HG03064 (cell line): Measurements from ENCODE around the gene ACOX1.

Experiments used
- ATAC-seq: cut with Tn5 transposase; IDR thresholded peaks from one replicate; pipeline ENCODE4 v1.9.1; 2021; ENCODE audit warnings: low read depth; ENCODE audit not compliant: unreplicated experiment

The ACOX1 gene

DNA sequence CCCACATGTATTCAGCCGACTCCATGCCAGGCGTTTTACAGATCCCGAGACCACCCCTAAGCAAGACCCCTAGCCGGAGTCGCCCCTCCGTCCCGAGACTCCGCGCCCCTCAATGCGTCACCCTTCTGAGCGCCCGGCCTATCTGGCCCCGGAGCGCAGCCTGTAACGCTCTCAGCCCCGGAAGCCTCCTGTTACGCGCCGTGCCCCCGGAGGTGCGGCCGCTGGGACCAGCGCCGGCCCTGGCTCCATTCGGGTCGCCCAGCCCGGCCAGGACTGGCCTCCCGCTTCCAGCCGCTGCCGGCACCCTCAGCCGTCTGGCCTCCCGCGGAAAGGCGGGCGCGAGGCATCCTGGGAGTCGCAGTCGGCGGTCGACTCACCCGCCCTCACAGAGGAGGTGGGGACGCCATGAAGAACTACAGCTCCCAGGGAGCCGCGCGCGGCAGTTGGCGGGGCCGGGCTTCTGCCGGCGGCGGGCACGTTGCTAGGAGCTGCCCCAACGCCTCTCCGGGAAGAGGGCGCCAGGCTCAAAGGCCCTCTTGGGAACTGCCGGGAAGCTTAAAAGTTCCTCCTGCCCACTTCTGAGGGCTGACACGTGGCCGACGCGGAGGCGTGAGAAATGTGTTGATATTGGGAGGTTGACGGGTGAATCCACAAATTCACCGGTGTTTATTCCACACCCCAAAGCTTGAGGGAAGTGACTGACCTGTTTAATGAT is 38.1 kb downstream of the ACOX1 start, which contains the start of gene FBF1:
FBF1 (minus strand) TSS at position 316 of the 715 bp plus-strand sequence. CDS start 2,893 bp downstream, outside the sequence.
- ATAC-seq, result peak; percentile 94

GRCh38 chr17:75937652-75938051 is 41.3 kb downstream of the ACOX1 start:
- no peak for ATAC-seq

DNA sequence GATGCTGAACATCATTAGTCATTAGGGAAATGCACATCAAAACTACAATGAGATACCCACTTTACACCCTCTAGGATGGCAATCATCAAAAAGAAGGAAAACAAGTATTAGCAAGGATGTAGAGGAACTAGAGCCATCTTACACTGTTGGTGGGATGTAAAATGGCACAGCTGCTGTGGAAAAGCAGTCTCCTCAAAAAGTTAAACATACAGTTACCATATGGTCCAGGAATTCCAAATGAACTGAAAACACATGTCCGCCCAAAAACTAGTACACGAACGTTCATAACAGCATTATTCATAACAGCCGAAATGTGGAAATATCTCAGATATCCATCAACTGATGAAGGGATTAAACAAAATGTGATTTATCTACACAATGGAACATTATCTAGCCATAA is 45.2 kb downstream of the ACOX1 start:
- ATAC-seq, result no peak

- ATAC-seq, result no peak
Observed at GRCh38 chr17:75932852-75933251, 46.1 kb downstream of the ACOX1 start.

DNA sequence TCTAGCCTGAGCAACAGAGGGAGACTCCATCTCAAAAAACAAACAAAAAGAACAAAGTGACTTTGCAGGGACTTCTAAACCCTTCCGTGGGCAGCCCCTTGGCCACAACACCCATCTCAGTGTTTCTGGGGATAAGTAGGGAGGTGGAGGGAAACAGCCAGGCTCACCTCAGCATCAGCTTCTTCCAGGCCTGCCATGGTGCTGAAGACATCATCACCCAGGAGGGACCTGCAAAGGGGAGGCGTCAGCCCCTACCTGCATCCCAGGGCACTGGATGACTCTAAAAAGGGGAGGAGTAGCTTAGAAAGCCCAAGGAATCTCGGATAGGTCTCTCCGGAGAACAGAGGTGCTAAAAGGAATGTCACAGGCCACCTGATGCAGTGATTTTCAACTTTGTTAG is 47.9 kb downstream of the ACOX1 start:
- no peak for ATAC-seq

- ATAC-seq, result no peak
Observed at GRCh38 chr17:75927286-75927922, 51.6 kb downstream of the ACOX1 start.

GRCh38 chr17:75926456-75926855 is 52.5 kb downstream of the ACOX1 start:
- ATAC-seq, result no peak

GRCh38 chr17:75925912-75926311 is 53.1 kb downstream of the ACOX1 start:
- ATAC-seq, result no peak

GRCh38 chr17:75925103-75925502 is 53.9 kb downstream of the ACOX1 start:
- no peak for ATAC-seq

- ATAC-seq, result no peak
Observed at GRCh38 chr17:75922963-75923874, 55.7 kb downstream of the ACOX1 start.

DNA sequence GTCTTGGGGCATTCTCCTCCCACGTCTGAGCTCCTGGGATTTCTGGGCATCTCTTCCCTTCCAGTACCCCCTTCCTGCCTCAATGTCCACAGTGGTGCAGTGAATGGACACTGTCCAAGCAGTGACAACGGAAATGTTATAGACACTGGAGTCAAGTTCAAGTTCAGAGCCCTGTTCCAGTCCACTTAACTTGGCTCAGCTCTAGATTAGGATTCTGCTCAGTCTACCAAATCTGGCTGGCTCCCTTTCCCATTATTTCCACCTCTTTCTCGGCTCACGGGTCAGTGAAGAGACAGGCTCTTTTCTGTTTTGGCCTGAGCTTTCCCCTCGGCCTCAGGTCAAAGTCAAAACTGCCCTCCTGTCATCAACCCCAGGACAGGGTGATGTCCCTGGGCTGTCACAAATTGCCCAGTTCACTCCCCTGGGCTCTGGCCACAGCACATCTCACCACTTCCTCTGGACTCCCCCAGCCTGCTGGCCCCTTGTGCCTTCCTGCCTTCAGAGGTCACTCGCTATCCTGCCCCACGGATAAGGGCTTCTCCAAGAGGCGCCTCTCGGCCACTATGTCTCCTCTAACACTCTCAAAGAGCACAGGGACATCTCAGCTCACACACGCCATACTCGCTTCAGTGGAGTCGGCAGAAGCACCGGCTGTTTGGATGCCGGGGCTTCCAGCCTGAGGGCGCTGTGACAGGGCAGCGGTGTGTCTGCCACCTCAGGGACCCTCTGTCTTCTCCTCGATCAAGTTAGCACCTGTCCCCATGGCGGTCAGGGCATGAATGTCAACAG is 56.6 kb downstream of the ACOX1 start:
- no peak for ATAC-seq

- no peak for ATAC-seq
Observed at GRCh38 chr17:75921596-75921995, 57.4 kb downstream of the ACOX1 start.

DNA sequence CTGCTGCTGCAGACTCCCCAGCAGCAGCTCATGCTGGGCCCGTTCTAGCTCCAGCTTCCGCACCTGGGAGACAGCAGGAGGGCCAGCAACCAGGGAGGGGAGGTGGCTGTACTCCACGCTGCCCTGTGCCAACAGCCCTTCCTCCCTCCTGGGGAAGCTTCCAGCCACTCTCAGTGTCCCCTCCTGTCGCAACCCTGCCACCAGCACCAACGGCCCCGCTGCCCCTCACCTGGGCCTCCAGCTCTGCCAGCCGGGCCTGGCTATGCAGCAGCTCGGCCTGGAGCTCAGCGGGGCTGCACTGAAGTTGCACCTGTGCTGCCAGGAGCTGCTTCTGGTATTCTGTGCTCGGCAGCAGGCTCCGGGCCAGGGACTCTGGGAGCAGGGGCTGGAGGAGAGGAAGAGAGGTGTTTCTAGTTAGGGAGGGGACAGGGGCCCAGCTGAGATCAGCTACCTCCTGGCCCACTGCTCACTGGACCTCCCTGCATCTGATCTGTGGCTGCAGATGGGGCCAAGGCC is 58.9 kb downstream of the ACOX1 start:
- ATAC-seq, result no peak

- no peak for ATAC-seq
Observed at GRCh38 chr17:75919611-75920010, 59.4 kb downstream of the ACOX1 start.

DNA sequence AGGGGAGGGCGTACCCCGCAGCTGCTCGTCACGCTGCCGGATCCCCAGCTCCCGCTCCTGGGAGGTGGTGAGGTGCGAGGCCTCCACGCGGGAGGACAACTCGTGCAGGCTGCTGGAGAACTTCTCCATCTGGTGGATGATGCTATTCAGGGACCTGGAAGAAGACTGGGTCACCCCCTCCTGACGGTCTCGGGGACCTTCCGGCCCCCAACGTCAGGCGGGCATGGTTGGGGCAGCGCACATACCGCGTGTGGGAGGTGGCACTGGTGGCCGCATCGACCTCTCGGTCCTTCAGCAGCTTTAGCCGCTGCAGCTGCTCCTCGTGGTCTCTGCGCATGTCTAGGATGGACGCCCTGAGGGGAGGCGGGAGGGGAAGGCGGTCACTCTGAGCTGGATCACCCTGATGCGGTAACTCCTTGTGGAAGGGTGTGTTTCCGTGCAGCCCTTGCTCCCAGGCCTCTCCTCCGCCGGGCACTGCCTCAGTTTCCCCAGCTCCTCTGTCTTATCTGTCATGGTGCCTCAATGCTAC is 61.0 kb downstream of the ACOX1 start:
- no peak for ATAC-seq

DNA sequence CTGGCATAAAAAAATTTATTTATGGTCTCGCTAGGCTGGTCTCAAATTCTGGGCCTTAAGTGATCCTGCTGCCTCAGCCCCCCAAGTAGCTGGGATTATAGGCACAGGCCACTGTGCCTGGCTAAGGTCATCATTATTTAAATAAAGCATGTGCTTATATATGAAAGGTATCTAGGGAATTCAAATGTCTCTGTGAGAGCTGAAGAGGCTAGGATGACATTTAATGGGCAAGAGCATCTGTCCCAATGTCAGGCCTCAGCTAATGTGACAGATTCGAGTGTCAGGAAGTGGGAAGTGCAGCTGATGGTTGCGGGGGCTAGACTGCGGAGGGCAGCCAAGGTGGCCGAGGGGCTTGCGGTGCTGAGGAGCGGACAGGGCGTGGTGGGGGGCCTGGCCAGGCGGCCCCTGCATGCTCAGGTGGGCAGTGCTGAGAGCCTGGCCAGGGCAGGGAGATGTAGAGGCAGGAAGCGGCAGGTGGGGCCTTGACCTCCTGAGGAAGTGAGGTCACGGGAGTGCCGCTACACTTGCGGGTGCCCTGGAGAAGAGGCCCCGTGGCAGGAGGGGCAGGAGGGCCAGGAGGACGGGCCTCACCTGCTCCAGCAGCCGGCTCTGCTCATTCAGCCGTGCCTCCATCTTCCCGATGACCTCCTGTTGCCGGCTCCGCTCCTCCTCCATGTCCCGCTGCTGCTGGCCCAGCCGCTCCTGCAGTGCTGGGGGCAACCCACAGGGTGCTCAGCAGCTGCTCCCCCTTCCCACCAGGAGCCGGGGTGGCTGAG is 61.6 kb downstream of the ACOX1 start:
- no peak for ATAC-seq

- no peak for ATAC-seq
Observed at GRCh38 chr17:75915268-75915667, 63.7 kb downstream of the ACOX1 start.

GRCh38 chr17:75914643-75915267 is 64.2 kb downstream of the ACOX1 start:
- ATAC-seq, result no peak
